ENCODE data around the gene LONP2. TPM values are rescaled to one million over a fixed set of nuclear protein-coding genes. Genes with fewer than 3 reads are reported as not detected.

LONP2 gene
- total and polyA plus RNA-seq, 4 donors, result 30.0 to 304 (median 52.8) TPM

- Histone ChIP-seq H3K9me3 (ENCODE audit: control insufficient read depth in 4 of 4, low read length in 3 of 4) (no peaks in the 10 kb centered on the region), H3K27ac (ENCODE audit: low read depth in 1 of 2, low read length in 2 of 2) (no peak overlapping the region), H3K36me3 (ENCODE audit: control insufficient read depth in 4 of 4, insufficient read depth in 3 of 4, low read depth in 1 of 4, low read length in 3 of 4) (no peaks in the 10 kb centered on the region), H3K27me3 (ENCODE audit: control insufficient read depth in 4 of 4, insufficient read depth in 4 of 4, low read length in 3 of 4) (no peaks in the 10 kb centered on the region), H3K4me1 (ENCODE audit: control insufficient read depth in 4 of 4, insufficient read depth in 4 of 4, low read length in 3 of 4) (peaks cover 14 to 34% (median 17%) of the 10 kb centered on the region in 4 donors), H3K9ac (ENCODE audit: low read depth in 1 of 2, low read length in 2 of 2) (no peak overlapping the region), H3K4me3 (ENCODE audit: low read depth in 1 of 3, low read length in 3 of 3) (no peak overlapping the region)
- no peak for DNase-seq (ENCODE audit: low spot score)
- TF ChIP-seq GABPA (IDR thresholded peaks at IDR 0.05 in 1 of 2, conservative IDR thresholded peaks at IDR 0.05 in 1 of 2) (no peak), YY1 (IDR thresholded peaks at IDR 0.05) (no peak), FOXA2 (IDR thresholded peaks at IDR 0.05) (no peak), TAF1 (conservative IDR thresholded peaks at IDR 0.05) (no peak), HNF4A (conservative IDR thresholded peaks at IDR 0.05) (no peak), EGR1 (IDR thresholded peaks at IDR 0.05; ENCODE audit: low read depth in 2 of 2) (no peak), SP1 (IDR thresholded peaks at IDR 0.05) (no peak), JUND (IDR thresholded peaks at IDR 0.05) (no peak)
- TF ChIP-seq, protein P1, sequence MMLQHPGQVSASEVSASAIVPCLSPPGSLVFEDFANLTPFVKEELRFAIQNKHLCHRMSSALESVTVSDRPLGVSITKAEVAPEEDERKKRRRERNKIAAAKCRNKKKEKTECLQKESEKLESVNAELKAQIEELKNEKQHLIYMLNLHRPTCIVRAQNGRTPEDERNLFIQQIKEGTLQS (IDR thresholded peaks at IDR 0.05), result no peak
- TF ChIP-seq, protein P2, sequence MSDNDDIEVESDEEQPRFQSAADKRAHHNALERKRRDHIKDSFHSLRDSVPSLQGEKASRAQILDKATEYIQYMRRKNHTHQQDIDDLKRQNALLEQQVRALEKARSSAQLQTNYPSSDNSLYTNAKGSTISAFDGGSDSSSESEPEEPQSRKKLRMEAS (IDR thresholded peaks at IDR 0.05), result no peak
These were observed 127.3 kb downstream of the LONP2 start for GRCh38 chr16:48371393-48371780.

- H3K9me3 ChIP-seq (ENCODE audit: control insufficient read depth in 4 of 4, low read length in 3 of 4), result no peaks in the 10 kb centered on the region
- no peak overlapping the region for H3K4me3 ChIP-seq (ENCODE audit: low read depth in 1 of 3, low read length in 3 of 3)
- no peaks in the 10 kb centered on the region for H3K36me3 ChIP-seq (ENCODE audit: control insufficient read depth in 4 of 4, insufficient read depth in 3 of 4, low read depth in 1 of 4, low read length in 3 of 4)
- no peak for TF ChIP-seq HNF4G (IDR thresholded peaks at IDR 0.05)
- no peak for TF ChIP-seq CTCF (IDR thresholded peaks at IDR 0.05; ENCODE audit: low read depth, low read length, missing input control)
- TF ChIP-seq, protein P3, sequence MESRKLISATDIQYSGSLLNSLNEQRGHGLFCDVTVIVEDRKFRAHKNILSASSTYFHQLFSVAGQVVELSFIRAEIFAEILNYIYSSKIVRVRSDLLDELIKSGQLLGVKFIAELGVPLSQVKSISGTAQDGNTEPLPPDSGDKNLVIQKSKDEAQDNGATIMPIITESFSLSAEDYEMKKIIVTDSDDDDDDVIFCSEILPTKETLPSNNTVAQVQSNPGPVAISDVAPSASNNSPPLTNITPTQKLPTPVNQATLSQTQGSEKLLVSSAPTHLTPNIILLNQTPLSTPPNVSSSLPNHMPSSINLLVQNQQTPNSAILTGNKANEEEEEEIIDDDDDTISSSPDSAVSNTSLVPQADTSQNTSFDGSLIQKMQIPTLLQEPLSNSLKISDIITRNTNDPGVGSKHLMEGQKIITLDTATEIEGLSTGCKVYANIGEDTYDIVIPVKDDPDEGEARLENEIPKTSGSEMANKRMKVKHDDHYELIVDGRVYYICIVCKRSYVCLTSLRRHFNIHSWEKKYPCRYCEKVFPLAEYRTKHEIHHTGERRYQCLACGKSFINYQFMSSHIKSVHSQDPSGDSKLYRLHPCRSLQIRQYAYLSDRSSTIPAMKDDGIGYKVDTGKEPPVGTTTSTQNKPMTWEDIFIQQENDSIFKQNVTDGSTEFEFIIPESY (IDR thresholded peaks at IDR 0.05), result no peak
- no peak for TF ChIP-seq FOXA1 (IDR thresholded peaks at IDR 0.05)
- TF ChIP-seq RXRA (IDR thresholded peaks at IDR 0.05), result no peak
- TF ChIP-seq SP1 (IDR thresholded peaks at IDR 0.05), result no peak
- TF ChIP-seq GABPA (IDR thresholded peaks at IDR 0.05 in 1 of 2, conservative IDR thresholded peaks at IDR 0.05 in 1 of 2), result no peak
- TF ChIP-seq RAD21 (IDR thresholded peaks at IDR 0.05), result no peak
- TF ChIP-seq, protein P1 (IDR thresholded peaks at IDR 0.05), result no peak
- no peak overlapping the region for H3K9ac ChIP-seq (ENCODE audit: low read depth in 1 of 2, low read length in 2 of 2)
- no peak overlapping the region for H3K27ac ChIP-seq (ENCODE audit: low read depth in 1 of 2, low read length in 2 of 2)
- H3K27me3 ChIP-seq (ENCODE audit: control insufficient read depth in 4 of 4, insufficient read depth in 4 of 4, low read length in 3 of 4), result no peaks in the 10 kb centered on the region
- WGBS, result 87% methylated on average over 4 of the region's 4 CpGs
- no peak for DNase-seq (ENCODE audit: low spot score)
- peaks cover 15 to 30% (median 17%) of the 10 kb centered on the region in 4 donors for H3K4me1 ChIP-seq (ENCODE audit: control insufficient read depth in 4 of 4, insufficient read depth in 4 of 4, low read length in 3 of 4)
These were observed 128.6 kb downstream of the LONP2 start for GRCh38 chr16:48372744-48373143.
